Measurements from ENCODE around the gene NSDHL.

NSDHL gene

GRCh38 chrX:152843852-152844251 lies 13.0 kb downstream of the NSDHL start:
- DNase-seq (ENCODE audit: low read depth in 2 of 3, low spot score in 1 of 3), result no peak

DNA sequence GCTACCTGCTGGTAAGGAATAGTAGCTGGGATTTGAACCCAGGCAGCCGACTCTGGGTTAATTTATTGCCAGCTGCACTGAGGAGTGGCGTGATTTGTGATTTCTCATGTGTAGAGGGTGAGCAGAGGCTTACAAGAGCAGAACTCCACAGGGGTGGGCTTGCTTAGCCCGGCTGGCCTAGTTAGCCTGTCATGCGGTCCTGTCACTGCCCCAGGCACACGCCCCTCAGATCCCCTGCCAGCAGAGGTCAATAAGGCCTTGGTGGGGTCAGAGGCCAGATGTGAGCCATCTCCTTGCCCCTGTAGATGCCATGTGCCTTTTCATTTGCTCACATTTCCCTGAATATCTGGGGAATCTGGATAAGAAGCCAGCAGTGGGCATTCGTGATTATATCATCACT lies 13.4 kb downstream of the NSDHL start:
- DNase-seq (ENCODE audit: low read depth in 2 of 3, low spot score in 1 of 3), result no peak

GRCh38 chrX:152845618-152846240 lies 14.9 kb downstream of the NSDHL start:
- DNase-seq (ENCODE audit: low read depth in 2 of 3, low spot score in 1 of 3), result no peak

GRCh38 chrX:152847281-152847680 lies 16.4 kb downstream of the NSDHL start:
- no peak for DNase-seq (ENCODE audit: low read depth in 2 of 3, low spot score in 1 of 3)

DNA sequence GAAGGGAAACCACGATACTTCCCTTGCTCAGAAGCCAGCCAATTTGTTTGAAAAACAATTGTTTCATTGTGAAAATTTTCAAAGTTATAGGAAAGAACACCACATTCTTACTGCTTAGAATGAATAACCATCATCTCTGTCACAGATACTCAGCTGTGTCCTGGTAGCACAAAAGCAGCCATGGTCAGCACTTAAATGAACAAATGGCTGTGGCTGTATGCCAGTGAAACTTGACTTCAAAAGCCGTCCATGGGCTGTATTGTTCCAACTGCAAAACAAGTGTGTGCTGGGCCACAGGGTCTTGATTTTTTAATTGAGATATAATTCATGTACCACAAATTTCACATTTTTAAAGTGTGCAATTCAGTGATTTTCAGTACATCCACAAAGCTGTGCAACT lies 19.6 kb downstream of the NSDHL start:
- no peak for DNase-seq (ENCODE audit: low read depth in 2 of 3, low spot score in 1 of 3)

- no peak for DNase-seq (ENCODE audit: low read depth in 2 of 3, low spot score in 1 of 3)
These were observed 23.1 kb downstream of the NSDHL start for GRCh38 chrX:152853986-152854385.

DNA sequence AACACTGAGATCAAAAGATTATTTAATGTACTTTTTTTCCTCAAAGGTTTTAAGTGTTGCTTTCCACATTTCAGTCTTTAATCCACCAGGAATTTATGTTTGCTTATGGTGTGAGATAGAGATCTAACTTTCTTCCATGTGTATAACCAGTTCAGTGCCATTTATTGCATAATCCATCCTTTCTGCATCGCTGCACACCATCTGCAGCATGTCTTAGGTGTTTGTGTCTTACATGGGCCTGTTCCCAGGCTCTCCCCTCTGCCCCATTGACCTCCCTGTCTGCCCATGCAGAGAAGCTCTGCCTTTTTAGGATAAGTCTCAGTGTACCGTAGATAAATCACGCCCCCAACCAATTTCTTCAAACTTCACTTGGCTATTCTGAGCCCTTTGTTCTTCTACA lies 30.3 kb downstream of the NSDHL start:
- no peak for DNase-seq (ENCODE audit: low read depth in 2 of 3, low spot score in 1 of 3)

GRCh38 chrX:152861826-152862225 lies 31.0 kb downstream of the NSDHL start:
- no peak for DNase-seq (ENCODE audit: low read depth in 2 of 3, low spot score in 1 of 3)

DNA sequence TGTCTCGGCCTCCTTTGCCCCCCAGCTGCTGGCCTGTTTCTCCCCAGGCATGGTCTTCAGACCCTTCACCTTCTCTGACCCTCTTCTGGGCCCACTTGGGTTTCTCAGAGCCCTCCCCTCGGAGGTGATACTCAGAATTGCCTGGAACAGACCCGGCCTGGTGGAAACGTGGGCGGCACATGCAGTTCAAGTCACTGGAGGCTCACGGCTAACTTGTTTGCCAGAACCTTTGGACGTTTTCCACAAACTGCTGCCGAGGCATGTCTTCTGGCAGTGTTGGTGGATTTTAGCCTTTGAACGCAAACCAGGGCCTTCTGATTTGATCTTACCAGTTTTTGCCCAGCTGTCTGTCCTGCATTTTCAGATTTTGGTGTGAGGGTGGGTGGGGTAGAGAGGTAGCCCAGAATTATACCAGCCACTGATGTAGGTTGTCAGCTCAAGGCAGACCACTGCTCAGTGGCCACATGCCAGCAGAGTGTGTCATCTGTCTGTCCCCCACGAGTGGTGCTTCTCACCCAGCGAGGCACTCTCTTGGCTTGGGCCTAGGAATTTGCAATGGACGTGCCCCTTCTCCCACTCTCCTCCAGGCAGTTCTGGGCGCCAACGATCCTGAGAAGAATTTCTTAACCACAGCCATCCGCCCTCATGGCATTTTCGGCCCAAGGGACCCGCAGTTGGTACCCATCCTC lies 34.5 kb downstream of the NSDHL start:
- no peak for DNase-seq (ENCODE audit: low read depth in 2 of 3, low spot score in 1 of 3)

GRCh38 chrX:152866386-152866785 lies 35.5 kb downstream of the NSDHL start:
- no peak for DNase-seq (ENCODE audit: low read depth in 2 of 3, low spot score in 1 of 3)

- no peak for DNase-seq (ENCODE audit: low read depth in 2 of 3, low spot score in 1 of 3)
These were observed 39.1 kb downstream of the NSDHL start for GRCh38 chrX:152869972-152870371.

GRCh38 chrX:152871260-152871659 lies 40.4 kb downstream of the NSDHL start:
- DNase-seq (ENCODE audit: low read depth in 2 of 3, low spot score in 1 of 3), result no peak

- DNase-seq (ENCODE audit: low read depth in 2 of 3, low spot score in 1 of 3), result no peak
These were observed 41.7 kb downstream of the NSDHL start for GRCh38 chrX:152872522-152872921.

- DNase-seq (ENCODE audit: low read depth in 2 of 3, low spot score in 1 of 3), result no peak
These were observed 42.5 kb downstream of the NSDHL start for GRCh38 chrX:152873361-152873760.

DNA sequence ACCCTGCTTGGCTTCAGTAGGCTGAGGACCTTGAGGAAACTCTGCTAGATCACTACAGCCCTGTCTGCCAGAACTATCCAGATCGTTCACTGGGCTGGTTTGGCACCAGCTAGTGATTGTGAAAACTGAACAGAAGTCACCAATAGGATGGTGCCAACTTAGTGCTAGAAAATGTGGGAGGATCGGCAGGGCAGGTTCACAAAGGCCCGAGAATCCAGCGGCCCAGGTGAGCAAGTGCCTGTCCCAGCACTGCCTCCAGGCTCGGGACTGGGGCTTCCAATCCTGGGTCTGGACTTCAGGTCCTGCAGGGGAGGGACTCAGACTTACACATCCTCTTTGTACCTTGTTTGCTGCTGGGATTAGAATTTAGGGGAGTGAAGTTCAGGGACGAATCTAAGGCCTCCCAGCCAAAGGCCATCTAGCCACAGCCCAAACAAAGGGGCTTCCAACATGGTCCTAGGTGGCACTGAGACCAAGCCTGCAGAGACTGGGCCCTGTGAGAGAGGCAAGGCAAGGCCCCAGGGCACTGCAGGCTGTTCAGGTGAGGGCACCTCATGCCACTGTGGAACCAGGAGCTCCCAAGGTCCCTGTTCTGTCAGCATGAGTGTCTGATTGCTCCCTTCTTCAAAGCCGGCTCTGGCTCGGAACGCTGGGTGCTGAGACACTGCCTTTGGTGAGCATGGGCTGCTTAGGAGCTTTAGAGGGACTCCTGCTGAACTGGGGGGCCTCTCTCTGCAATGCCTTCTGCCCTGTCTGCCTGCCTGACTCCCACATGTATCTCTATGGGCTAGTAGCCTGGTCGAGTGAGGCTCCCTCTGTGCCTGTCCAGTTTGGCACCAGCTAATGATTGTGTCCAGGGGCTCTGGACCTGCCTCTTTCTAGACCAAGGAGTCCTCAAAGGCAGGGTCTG lies 46.3 kb downstream of the NSDHL start:
- DNase-seq (ENCODE audit: low read depth in 2 of 3, low spot score in 1 of 3), result no peak

GRCh38 chrX:152878976-152879755 lies 48.3 kb downstream of the NSDHL start:
- no peak for DNase-seq (ENCODE audit: low read depth in 2 of 3, low spot score in 1 of 3)

GRCh38 chrX:152881289-152881688 lies 50.4 kb downstream of the NSDHL start:
- DNase-seq (ENCODE audit: low read depth in 2 of 3, low spot score in 1 of 3), result no peak

DNA sequence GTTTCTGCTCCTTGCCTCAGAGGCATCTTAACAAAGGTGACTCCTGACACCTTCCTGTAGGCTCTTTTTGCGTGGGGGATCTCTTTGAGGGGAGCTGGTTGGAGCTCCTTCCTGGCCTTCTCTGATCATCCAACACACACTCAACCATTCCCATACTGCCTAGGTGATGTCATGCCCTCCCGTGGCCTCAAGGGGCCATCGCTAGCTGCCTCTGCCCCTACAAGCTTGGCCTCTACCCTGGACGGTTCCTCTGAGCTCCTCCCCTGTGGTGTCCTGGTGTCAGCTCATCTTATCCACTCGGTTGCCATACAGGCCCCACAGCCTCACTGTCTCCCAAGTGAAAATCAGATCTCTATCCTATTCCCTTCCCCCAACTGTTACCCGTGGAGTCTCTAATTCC lies 53.3 kb downstream of the NSDHL start:
- no peak for DNase-seq (ENCODE audit: low read depth in 2 of 3, low spot score in 1 of 3)

- DNase-seq (ENCODE audit: low read depth in 2 of 3, low spot score in 1 of 3), result no peak
These were observed 55.9 kb downstream of the NSDHL start for GRCh38 chrX:152886716-152887115.

DNA sequence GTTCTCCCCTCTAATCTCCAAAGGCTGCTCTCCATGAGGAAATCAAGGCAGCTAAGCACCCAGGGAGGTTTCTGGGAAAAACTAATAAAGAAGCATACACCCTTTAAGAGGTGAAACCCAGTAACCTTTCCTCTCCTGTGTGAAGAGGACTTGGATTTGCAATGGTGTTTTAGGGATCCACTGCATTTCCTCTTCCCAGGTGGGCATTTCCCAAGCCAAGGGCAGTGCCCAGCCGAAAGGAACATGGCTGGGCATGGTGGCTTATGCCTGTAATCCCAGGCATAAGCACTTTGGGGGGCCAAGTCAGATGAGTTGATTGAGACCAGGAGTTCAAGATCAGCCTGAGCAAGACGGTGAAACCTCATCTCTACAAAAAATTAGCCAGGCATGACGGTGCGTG lies 61.6 kb downstream of the NSDHL start:
- DNase-seq (ENCODE audit: low read depth in 2 of 3, low spot score in 1 of 3), result no peak
